T-cell (primary cell): ENCODE results near the gene PRR13. TPM values are rescaled to one million over a fixed set of nuclear protein-coding genes. Genes with fewer than 3 reads are reported as not detected.
"Not testable (repeated sequence)": the region's sequence is repeated elsewhere in the genome, so short reads cannot be mapped to it uniquely, and the experiment has no call there.

ENCODE experiments used
- ATAC-seq, 4 experiments: fragments of 200-7000 bp in 3 of 4; fragments of 150-1000 bp in 1 of 4; cut with Tn5 transposase; replicated peaks in 1 of 4; 1 replicate in 3 of 4; 2 replicates in 1 of 4; pipeline ENCODE4 v1.10.0; 2021; ENCODE audit warnings: moderate library complexity in 3 of 4, mild to moderate bottlenecking in 2 of 4, moderate number of reproducible peaks in 1 of 4
- CTCF ChIA-PET, 2 donors: fragments of 300-600 bp; sonication (Branson Sonifier 250); formaldehyde crosslinking; loops; one replicate each; lab custom pipeline; 2022; ENCODE audit warnings: antibody characterized with exemption in 2 of 2; lab: Charles Lee
- POLR2A ChIA-PET, 2 donors: fragments of 300-600 bp; sonication (Branson Sonifier 250); formaldehyde crosslinking; loops; one replicate each; lab custom pipeline; 2022; ENCODE audit warnings: antibody characterized with exemption in 2 of 2; lab: Charles Lee
- DNase-seq, 35 experiments: peaks; one replicate each; pipeline versions ENCODE4 v3.0.0 to v3.0.0-alpha.2; 2013 to 2023
- H3K27ac ChIP-seq: one replicate; pipeline ENCODE4 v1.5.1; 2013; ENCODE audit warnings: low read length
- H3K27me3 ChIP-seq, 2 experiments: replicated peaks in 1 of 2; 1 replicate in 1 of 2; 2 replicates in 1 of 2; pipeline versions ENCODE4 v1.6.1 to v1.7.0; 2013; ENCODE audit warnings: low read length in 1 of 2, mixed read lengths in 1 of 2; ENCODE audit not compliant: control insufficient read depth in 2 of 2, insufficient read depth in 2 of 2; ENCODE audit errors: extremely low read depth in 1 of 2
- H3K36me3 ChIP-seq, 2 donors: 1 replicate in 1 of 2; 2 replicates in 1 of 2; pipeline versions ENCODE4 v1.6.1 to v1.7.0; 2013; ENCODE audit warnings: low read length in 1 of 2; ENCODE audit not compliant: control insufficient read depth in 2 of 2, insufficient read depth in 1 of 2; ENCODE audit errors: extremely low read depth in 1 of 2
- H3K4me1 ChIP-seq, 2 experiments: 1 replicate in 1 of 2; 2 replicates in 1 of 2; pipeline versions ENCODE4 v1.6.1 to v1.7.0; 2013; ENCODE audit warnings: low read length in 2 of 2, mixed read lengths in 1 of 2; ENCODE audit not compliant: insufficient read depth in 2 of 2, control insufficient read depth in 1 of 2; ENCODE audit errors: extremely low read depth in 1 of 2
- H3K4me3 ChIP-seq, 2 donors: 1 replicate in 1 of 2; 2 replicates in 1 of 2; pipeline versions ENCODE4 v1.5.1 to v1.7.0; 2013; ENCODE audit warnings: mild to moderate bottlenecking in 2 of 2, low read length in 1 of 2, moderate library complexity in 1 of 2; ENCODE audit not compliant: control insufficient read depth in 1 of 2; ENCODE audit errors: extremely low read depth in 1 of 2
- H3K9me3 ChIP-seq: 2 replicates; pipeline ENCODE4 v1.7.0; 2013
- H3K27ac Mint-ChIP-seq, 2 donors: one replicate each; pipeline ENCODE4 v1.8.0; 2020 to 2021; ENCODE audit warnings: mild to moderate bottlenecking in 2 of 2, mixed read lengths in 2 of 2
- H3K27me3 Mint-ChIP-seq, 2 donors: one replicate each; pipeline ENCODE4 v1.8.0; 2021 to 2022; ENCODE audit warnings: mixed read lengths in 2 of 2
- H3K36me3 Mint-ChIP-seq: one replicate; pipeline ENCODE4 v1.8.0; 2021; ENCODE audit warnings: mixed read lengths
- H3K4me1 Mint-ChIP-seq, 3 donors: one replicate each; pipeline ENCODE4 v1.8.0; 2020 to 2022; ENCODE audit warnings: mixed read lengths in 3 of 3, mild to moderate bottlenecking in 1 of 3
- H3K4me3 Mint-ChIP-seq, 3 donors: one replicate each; pipeline ENCODE4 v1.8.0; 2020 to 2022; ENCODE audit warnings: mild to moderate bottlenecking in 3 of 3, mixed read lengths in 3 of 3, moderate library complexity in 3 of 3
- H3K9me3 Mint-ChIP-seq, 3 donors: one replicate each; pipeline ENCODE4 v1.8.0; 2020 to 2022; ENCODE audit warnings: mixed read lengths in 3 of 3
- WGBS: methylation state at CpG from one replicate; pipeline ENCODE4 v1.1.5; 2013; ENCODE audit warnings: missing lambda C conversion rate; ENCODE audit not compliant: insufficient coverage; 5-methylcytosine and 5-hydroxymethylcytosine counted together
- total RNA-seq, 35 experiments: library from RNA in 6 of 35; stranded (reverse) in 6 of 35; fragments of 120-200 nt in 1 of 35; gene quantifications; one replicate each; pipeline versions ENCODE4 v1.2.1 to v1.2.4 and lab custom pipeline; 2013 to 2026

The PRR13 gene
- total RNA-seq, 5 donors from 2014 or later (not counting 1 experiment from before 2014, with no cell fraction given): 175 to 215 (median 187) TPM

DNA sequence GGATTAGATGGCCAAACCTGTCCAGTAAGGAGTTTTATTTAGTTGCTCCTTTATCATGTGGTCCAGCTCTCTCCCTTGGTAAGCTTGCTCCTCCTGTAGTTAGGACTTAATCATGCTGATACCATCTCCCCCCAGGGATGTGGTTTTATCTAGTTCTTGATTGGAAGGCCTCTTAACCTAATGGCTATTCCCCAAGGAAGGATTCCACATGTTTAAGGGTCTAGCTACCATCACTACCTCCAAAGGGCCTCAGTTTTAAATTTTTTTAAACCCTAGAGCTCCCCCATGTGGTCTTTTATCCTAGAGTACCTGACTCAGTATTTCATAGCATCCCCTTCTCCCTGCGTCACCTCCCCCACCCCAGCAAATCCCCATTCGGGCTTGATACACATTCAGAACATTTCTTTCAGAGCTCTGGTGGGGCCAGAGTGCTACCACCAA is 35.3 kb downstream of the PRR13 start:
- no peak overlapping the region for H3K4me3 ChIP-seq
- H3K27me3 ChIP-seq: no peaks in the 10 kb centered on the region
- POLR2A ChIA-PET: interaction anchor here (0.6 to 1.4 kb wide), 3 partner anchors 24 to 1452 kb away, joined by 3 to 8 read pairs (median 3); partner anchors contain the start of gene TARBP2 (in 1 of the 2)
- no peaks in the 10 kb centered on the region for H3K9me3 Mint-ChIP-seq
- H3K9me3 ChIP-seq: no peaks in the 10 kb centered on the region
- peaks cover 41 to 46% (median 43%) of the 10 kb centered on the region in 3 donors for H3K4me1 Mint-ChIP-seq
- peak overlapping the region in 1 of 2 donors; percentile 48 for H3K27ac Mint-ChIP-seq
- 67% methylated on average over 2 of the region's 2 CpGs for WGBS
- no peaks in the 10 kb centered on the region for H3K27me3 Mint-ChIP-seq
- no peak overlapping the region for H3K4me3 Mint-ChIP-seq
- ATAC-seq (peak in 1 of 4 experiments; percentile 30), DNase-seq (no peak)
- H3K27ac ChIP-seq: no peak overlapping the region
- H3K4me1 ChIP-seq: peaks cover 0 to 10% of the 10 kb centered on the region in 2 experiments
- CTCF ChIA-PET: interaction anchor here in 1 of 2 donors (0.6 to 1.3 kb wide), 9 partner anchors 15 to 434 kb away, joined by 3 to 10 read pairs (median 3); partner anchors contain the start of gene ESPL1
- peaks cover 46% of the 10 kb centered on the region for H3K36me3 Mint-ChIP-seq
- peaks cover 17 to 91% of the 10 kb centered on the region in 2 donors for H3K36me3 ChIP-seq

DNA sequence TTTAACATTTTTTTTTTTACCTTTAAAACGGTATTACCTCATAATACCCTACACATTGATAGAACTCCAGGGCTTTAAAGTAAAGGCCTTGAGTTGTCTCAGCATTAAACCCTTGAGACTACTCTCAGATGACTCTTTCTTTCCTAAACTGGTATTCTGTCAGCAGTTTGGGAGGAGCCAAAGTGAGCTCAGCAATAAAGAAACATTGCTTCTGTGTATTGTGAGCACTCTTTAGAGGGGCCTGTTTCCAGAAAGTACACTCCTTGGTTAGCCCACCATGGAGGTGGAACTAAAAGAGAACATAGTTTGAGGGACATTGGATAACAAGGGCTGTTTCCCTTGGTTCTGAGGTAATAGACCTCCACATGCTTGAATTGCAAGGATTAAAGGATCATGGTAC is 37.3 kb downstream of the PRR13 start:
- POLR2A ChIA-PET: interaction anchor here (0.6 to 0.8 kb wide), 5 partner anchors 13 to 238 kb away, joined by 3 to 7 read pairs (median 4); no protein-coding TSS in a partner anchor
- Histone ChIP-seq H3K4me1 (peaks cover 0 to 10% of the 10 kb centered on the region in 2 experiments), H3K4me3 (no peak overlapping the region), H3K36me3 (peaks cover 22 to 92% of the 10 kb centered on the region in 2 donors), H3K9me3 (no peaks in the 10 kb centered on the region), H3K27ac (no peak overlapping the region), H3K27me3 (no peaks in the 10 kb centered on the region)
- CTCF ChIA-PET: interaction anchor here (0.6 to 1.4 kb wide), 4 partner anchors 13 to 39 kb away, joined by 3 to 4 read pairs (median 4); partner anchors contain the start of gene TARBP2 (in 1 of the 2)
- Mint-ChIP-seq H3K27ac (no peak overlapping the region), H3K9me3 (no peaks in the 10 kb centered on the region), H3K27me3 (no peaks in the 10 kb centered on the region), H3K36me3 (peaks cover 38% of the 10 kb centered on the region), H3K4me1 (peaks cover 28 to 31% (median 29%) of the 10 kb centered on the region in 3 donors), H3K4me3 (no peak overlapping the region)
- ATAC-seq (no peak), DNase-seq (no peak)
- WGBS: 80% methylated on average over 1 of the region's 1 CpG

- WGBS: 100% methylated on average over 2 of the region's 5 CpGs
These were observed 37.8 kb downstream of the PRR13 start for GRCh38 chr12:53479331-53479730.

DNA sequence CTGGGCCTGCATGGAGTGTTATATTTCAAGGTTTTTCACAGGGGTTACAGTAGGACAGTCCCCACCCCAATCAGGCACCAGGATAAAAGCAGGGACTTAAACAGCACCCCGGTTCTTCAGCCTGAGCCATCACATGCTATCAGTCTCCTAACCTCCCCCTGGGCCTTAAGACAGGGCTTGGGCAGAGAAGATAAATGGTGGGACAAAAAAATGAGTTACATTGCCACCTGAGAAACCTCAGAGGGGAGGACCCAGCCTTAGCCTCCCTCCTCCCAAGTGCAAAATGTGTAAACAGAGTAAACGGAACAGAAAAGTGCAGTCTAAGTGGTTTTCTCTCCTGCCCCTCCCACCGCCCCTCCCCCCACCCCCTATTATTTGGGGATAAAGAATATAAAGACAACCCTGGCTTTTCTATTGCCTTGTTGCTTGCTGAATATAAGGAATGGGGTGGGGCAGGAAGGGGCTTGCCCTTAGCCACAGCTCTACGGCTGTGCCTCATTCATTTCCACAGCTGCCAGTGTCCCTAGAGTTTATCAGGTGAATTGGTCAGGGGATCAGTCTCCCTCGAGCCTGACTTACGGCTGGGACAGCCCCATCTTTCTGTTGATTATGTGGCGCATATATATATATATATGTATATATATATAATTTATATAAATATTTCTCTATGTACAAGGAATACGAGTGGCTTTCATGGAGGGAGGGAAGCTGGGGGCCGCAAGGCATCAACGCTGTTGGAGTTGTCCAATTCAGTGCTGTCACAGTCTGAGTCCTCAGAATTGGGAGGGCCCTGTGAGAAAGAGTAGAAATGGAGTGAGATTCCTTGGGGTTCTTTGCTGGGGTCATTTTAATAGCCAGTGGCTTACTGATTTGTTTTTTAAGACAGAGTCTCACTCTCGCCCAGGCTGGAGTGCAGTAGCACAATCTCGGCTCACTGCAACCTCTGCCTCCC is 39.2 kb downstream of the PRR13 start:
- no peaks in the 10 kb centered on the region for H3K9me3 ChIP-seq
- H3K27ac ChIP-seq: no peak overlapping the region
- CTCF ChIA-PET: interaction anchor here in 1 of 2 donors (1.1 kb wide), 2 partner anchors 17 to 19 kb away, joined by 3 to 7 read pairs; no protein-coding TSS in a partner anchor
- peaks cover 13 to 23% (median 15%) of the 10 kb centered on the region in 3 donors for H3K4me1 Mint-ChIP-seq
- H3K4me3 Mint-ChIP-seq: no peak overlapping the region
- DNase-seq (no peak), ATAC-seq (no peak)
- no peak overlapping the region for H3K4me3 ChIP-seq
- no peaks in the 10 kb centered on the region for H3K27me3 ChIP-seq
- no peaks in the 10 kb centered on the region for H3K27me3 Mint-ChIP-seq
- peaks cover 29% of the 10 kb centered on the region for H3K36me3 Mint-ChIP-seq
- H3K4me1 ChIP-seq: peaks cover 0 to 4% of the 10 kb centered on the region in 2 experiments
- peaks cover 20 to 90% of the 10 kb centered on the region in 2 donors for H3K36me3 ChIP-seq
- H3K9me3 Mint-ChIP-seq: no peaks in the 10 kb centered on the region
- 89% methylated on average over 3 of the region's 12 CpGs for WGBS
- peak overlapping the region in 1 of 2 donors; percentile 31 for H3K27ac Mint-ChIP-seq
- POLR2A ChIA-PET: interaction anchor here (0.6 to 1.5 kb wide), 4 partner anchors 13 to 280 kb away, joined by 3 to 5 read pairs (median 4); no protein-coding TSS in a partner anchor

More at GRCh38 chr12:53479331-53479730, 37.8 kb downstream of the PRR13 start:
- H3K27me3 Mint-ChIP-seq: no peaks in the 10 kb centered on the region
- Histone ChIP-seq H3K9me3 (no peaks in the 10 kb centered on the region), H3K4me1 (peaks cover 0 to 10% of the 10 kb centered on the region in 2 experiments), H3K27ac (no peak overlapping the region), H3K36me3 (peaks cover 24 to 92% of the 10 kb centered on the region in 2 donors), H3K27me3 (no peaks in the 10 kb centered on the region), H3K4me3 (no peak overlapping the region)
- no peak overlapping the region for H3K27ac Mint-ChIP-seq
- H3K4me1 Mint-ChIP-seq: peaks cover 23 to 28% (median 24%) of the 10 kb centered on the region in 3 donors
- DNase-seq: no peak
- H3K36me3 Mint-ChIP-seq: peaks cover 34% of the 10 kb centered on the region
- no peak for ATAC-seq
- CTCF ChIA-PET: interaction anchor here (0.6 to 1.0 kb wide), 3 partner anchors 22 to 39 kb away, joined by 3 to 4 read pairs (median 3); partner anchors contain the start of gene TARBP2 (in 1 of the 2)
- H3K9me3 Mint-ChIP-seq: no peaks in the 10 kb centered on the region
- POLR2A ChIA-PET: interaction anchor here (0.6 to 0.8 kb wide), 6 partner anchors 12 to 239 kb away, joined by 3 to 7 read pairs (median 4); no protein-coding TSS in a partner anchor
- H3K4me3 Mint-ChIP-seq: no peak overlapping the region

GRCh38 chr12:53481458-53481857 is 39.9 kb downstream of the PRR13 start:
- Mint-ChIP-seq H3K4me1 (peaks cover 8 to 17% (median 14%) of the 10 kb centered on the region in 3 donors), H3K36me3 (peaks cover 28% of the 10 kb centered on the region)
- not testable (repeated sequence) for H3K27ac Mint-ChIP-seq, H3K27me3 ChIP-seq, H3K4me3 Mint-ChIP-seq, H3K4me3 ChIP-seq, ATAC-seq, H3K9me3 Mint-ChIP-seq, DNase-seq, H3K27ac ChIP-seq, H3K9me3 ChIP-seq, H3K27me3 Mint-ChIP-seq
- CTCF ChIA-PET: interaction anchor here (0.7 to 1.6 kb wide), 4 partner anchors 16 to 33 kb away, joined by 3 to 7 read pairs (median 4); no protein-coding TSS in a partner anchor
- WGBS: 95% methylated on average over 6 of the region's 6 CpGs
- POLR2A ChIA-PET: interaction anchor here (0.6 to 1.5 kb wide), 5 partner anchors 10 to 281 kb away, joined by 3 to 8 read pairs (median 4); no protein-coding TSS in a partner anchor
- H3K4me1 ChIP-seq: peaks cover 0 to 11% of the 10 kb centered on the region in 2 experiments
- H3K36me3 ChIP-seq: peaks cover 20 to 90% of the 10 kb centered on the region in 2 donors
